BE2C (cell line): Measurements from ENCODE around the gene LARP6.
"Not testable (repeated sequence)": the region's sequence is repeated elsewhere in the genome, so short reads cannot be mapped to it uniquely, and the experiment has no call there.

ENCODE experiments used
- DNase-seq: peaks from one replicate; pipeline ENCODE4 v3.0.0-alpha.2; 2020
- H3K27me3 ChIP-seq: fragments of 250-450 bp; sonication (Bioruptor Pico); 2 replicates; pipeline ENCODE4 v1.5.1; 2020; ENCODE audit warnings: mild to moderate bottlenecking
- H3K36me3 ChIP-seq: fragments of 250-450 bp; sonication (Bioruptor Pico); 2 replicates; pipeline ENCODE4 v1.5.1; 2020; ENCODE audit warnings: mild to moderate bottlenecking
- H3K4me1 ChIP-seq: fragments of 250-450 bp; sonication (Bioruptor Pico); 2 replicates; pipeline ENCODE4 v1.5.1; 2020
- H3K4me3 ChIP-seq: 2 replicates; pipeline ENCODE4 v1.5.1; 2011; ENCODE audit warnings: low read depth, low read length
- H3K9me3 ChIP-seq: fragments of 250-450 bp; sonication (Bioruptor Pico); 2 replicates; pipeline ENCODE4 v1.5.1; 2020
- TF ChIP-seq, protein P1 (sequence below): IDR thresholded peaks from 2 replicates; pipeline ENCODE4 v1.5.1; 2012; ENCODE audit warnings: mild to moderate bottlenecking, low read depth, low read length

Gene LARP6

DNA sequence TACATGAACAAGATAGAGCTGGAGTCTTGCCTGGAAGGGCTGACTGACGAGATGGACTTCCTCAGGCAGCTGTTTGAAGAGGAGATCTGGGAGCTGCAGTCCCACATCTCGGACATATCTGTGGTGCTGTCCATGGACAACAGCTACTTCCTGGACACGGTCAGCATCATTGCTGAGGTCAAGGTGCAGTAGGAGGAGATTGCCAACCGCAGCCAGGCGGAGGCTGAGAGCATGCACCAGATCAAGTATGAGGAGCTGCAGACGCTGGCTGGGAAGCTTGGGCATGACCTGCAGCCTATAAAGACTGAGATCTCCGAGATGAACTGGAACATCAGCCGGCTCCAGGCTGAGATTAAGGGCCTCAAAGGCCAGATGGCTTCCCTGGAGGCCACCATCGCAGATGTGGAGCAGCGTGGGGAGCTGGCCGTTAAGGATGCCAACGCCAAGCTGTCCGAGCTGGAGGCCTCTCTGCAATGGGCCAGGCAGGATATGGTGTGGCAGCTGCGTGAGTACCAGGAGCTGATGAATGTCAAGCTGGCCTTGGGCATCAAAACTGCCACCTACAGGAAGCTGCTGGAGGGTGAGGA, 5.5 kb upstream of the LARP6 start:
- Histone ChIP-seq H3K9me3 (no peaks in the 10 kb centered on the region), H3K4me3 (no peak overlapping the region), H3K4me1 (peaks cover 4% of the 10 kb centered on the region; the same call in 1 of the 2 replicates), H3K36me3 (no peaks in the 10 kb centered on the region), H3K27me3 (no peaks in the 10 kb centered on the region)
- TF ChIP-seq, protein P1, sequence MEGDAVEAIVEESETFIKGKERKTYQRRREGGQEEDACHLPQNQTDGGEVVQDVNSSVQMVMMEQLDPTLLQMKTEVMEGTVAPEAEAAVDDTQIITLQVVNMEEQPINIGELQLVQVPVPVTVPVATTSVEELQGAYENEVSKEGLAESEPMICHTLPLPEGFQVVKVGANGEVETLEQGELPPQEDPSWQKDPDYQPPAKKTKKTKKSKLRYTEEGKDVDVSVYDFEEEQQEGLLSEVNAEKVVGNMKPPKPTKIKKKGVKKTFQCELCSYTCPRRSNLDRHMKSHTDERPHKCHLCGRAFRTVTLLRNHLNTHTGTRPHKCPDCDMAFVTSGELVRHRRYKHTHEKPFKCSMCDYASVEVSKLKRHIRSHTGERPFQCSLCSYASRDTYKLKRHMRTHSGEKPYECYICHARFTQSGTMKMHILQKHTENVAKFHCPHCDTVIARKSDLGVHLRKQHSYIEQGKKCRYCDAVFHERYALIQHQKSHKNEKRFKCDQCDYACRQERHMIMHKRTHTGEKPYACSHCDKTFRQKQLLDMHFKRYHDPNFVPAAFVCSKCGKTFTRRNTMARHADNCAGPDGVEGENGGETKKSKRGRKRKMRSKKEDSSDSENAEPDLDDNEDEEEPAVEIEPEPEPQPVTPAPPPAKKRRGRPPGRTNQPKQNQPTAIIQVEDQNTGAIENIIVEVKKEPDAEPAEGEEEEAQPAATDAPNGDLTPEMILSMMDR, result no peak
- no peak for DNase-seq

DNA sequence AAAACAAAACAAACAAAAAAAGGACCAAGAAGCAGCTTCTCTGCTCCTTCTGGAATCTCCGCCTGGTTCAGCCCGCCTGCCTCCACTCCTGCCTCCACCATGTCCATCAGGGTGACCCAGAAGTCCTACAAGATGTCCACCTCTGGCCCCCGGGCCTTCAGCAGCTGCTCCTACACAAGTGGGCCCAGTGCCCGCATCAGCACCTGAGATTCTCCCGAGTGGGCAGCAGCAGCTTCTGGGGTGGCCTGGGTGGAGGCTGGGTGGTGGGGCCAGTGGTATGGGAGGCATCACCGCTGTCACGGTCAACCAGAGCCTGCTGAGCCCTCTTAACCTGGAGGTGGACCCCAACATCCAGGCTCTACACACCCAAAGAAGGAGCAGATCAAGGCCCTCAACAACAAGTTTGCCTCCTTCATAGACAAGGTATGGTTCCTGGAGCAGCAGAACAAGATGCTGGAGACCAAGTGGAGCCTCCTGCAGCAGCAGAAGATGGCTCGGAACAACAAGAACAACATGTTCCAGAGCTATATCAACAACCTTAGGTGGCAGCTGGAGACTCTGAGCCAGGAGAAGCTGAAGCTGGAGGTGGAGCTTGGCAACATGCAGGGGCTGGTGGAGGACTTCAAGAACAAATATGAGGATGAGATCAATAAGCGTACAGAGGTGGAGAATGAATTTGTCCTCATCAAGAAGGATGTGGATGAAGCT, 4.8 kb upstream of the LARP6 start:
- H3K36me3 ChIP-seq, H3K4me3 ChIP-seq, H3K4me1 ChIP-seq, H3K9me3 ChIP-seq, H3K27me3 ChIP-seq, DNase-seq: not testable (repeated sequence)

DNA sequence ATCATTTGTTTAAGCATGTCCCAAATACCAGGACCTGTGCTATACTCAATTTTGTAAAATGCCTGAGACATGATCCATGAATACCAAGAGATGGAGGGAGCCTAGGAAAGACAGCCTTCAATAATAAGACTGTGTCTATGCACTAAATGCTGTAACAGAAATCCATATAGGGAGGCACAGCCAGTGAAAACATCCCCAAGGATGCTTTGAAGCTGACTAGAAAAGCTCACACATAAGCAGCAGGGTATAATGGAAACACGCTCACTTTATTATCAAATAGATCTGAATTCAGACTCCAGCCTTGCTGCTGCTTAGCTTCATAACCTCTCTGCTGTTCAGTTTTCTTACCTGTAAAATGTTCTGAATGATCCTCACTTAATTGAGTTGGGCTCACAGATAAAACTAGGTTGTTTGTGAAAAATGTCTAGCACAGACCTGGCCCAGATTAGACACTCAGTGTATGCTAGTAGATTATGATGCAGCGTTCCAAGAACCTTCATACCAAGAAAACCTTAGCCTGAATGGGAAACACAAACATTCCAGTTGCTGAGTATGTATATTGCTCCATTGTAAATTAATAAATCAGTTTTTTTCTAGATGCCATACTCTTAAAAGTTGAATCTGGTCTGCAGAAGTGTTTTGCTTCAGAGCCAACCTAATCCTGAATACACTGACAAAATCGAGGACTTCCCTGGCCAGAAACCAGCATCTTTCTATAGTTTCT, 3.8 kb upstream of the LARP6 start:
- H3K4me3 ChIP-seq, result no peak overlapping the region
- peaks cover 5% of the 10 kb centered on the region; the same call in 1 of the 2 replicates for H3K4me1 ChIP-seq
- H3K27me3 ChIP-seq, result no peaks in the 10 kb centered on the region
- TF ChIP-seq, protein P1, result no peak
- no peaks in the 10 kb centered on the region for H3K9me3 ChIP-seq
- no peak for DNase-seq
- no peaks in the 10 kb centered on the region for H3K36me3 ChIP-seq

DNA sequence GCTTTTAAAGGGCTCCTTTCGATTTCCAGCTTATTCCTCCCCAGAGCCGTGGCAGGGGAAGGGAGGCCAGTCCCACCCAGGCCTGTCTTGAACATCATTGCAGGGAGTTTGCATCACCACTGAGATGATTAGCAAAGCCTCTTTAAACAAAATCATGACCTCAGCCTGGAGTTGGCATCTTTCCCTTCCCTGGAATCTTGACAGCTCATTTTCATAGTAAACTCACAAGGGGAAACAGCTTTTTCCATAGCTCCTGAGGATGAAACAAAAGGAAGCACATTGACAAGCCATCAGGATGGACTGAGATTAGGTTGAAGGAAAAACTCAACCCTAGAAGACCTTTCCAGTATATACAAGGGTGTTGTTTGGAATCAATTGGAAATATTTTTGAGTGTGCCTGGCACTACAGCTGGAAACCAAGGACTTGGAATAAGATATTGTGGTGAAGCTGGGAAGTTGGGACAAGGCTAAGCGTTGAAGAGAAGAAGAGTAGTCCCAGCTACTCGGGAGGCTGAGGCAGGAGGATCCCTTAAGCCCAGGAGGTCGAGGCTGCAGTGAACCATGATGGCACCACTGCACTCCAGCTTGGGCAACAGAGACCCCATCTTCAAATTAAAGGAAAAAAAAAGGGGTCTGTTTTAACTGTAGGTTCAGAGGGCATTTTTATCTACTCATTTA, 3.1 kb upstream of the LARP6 start:
- DNase-seq, result no peak
- TF ChIP-seq, protein P1, result no peak
- no peak overlapping the region for H3K4me3 ChIP-seq
- no peaks in the 10 kb centered on the region for H3K9me3 ChIP-seq
- H3K4me1 ChIP-seq, result peaks cover 5% of the 10 kb centered on the region; the same call in 1 of the 2 replicates
- no peaks in the 10 kb centered on the region for H3K27me3 ChIP-seq
- no peaks in the 10 kb centered on the region for H3K36me3 ChIP-seq

DNA sequence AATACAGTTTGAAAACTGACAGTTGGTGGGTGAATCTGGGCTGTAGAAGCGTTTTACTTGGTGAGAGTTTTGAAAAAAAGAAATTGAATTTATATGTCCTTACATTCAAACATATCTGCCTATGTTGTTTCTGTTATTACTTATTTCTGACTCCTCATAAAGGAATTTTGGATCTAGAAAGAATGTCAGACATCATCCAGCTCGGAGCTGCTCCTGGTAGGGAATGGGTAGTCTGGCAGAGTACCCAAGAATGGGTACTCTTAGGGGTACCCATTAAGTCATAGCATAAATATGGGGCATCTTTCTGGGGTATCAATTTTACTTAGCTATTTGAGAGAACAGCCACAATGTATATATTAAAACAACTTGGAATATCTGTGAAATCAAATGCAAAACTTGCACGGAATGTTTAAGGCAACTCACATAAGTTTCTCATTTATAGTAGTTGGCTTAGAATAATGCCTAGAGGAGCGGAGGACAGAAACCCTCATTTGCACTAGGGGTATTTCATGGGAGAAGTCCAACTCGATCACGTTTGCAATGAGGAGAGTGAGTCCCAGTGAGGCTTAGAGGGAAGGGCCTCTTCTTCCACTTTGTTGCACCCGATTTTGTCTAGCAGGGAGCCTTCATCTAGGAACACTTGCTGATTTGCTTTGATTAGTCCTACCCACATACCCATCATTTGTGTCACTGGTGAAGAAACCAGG, 2.4 kb upstream of the LARP6 start:
- Histone ChIP-seq H3K36me3 (no peaks in the 10 kb centered on the region), H3K9me3 (no peaks in the 10 kb centered on the region), H3K27me3 (no peaks in the 10 kb centered on the region), H3K4me1 (peaks cover 5% of the 10 kb centered on the region; the same call in 1 of the 2 replicates), H3K4me3 (no peak overlapping the region)
- TF ChIP-seq, protein P1, result no peak
- DNase-seq, result no peak

DNA sequence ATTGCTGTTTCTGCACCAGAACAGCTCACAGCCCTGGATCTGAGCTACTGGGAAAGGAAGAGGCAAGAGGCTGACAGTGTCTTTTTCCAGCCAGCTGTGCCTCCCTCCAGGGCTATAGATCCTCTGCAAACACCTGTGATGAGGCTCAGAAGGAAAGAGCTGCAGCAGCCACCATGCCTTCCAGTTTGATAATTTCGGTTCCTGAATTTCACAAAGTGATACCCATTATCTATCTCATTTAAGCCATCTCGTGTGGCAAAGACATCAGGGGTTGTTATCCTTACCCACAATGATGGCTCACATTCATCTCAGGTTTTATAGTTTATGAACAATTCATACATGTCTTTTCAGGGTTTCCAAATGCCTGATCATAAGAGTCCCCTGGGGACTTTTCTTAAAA, 1.8 kb upstream of the LARP6 start:
- no peaks in the 10 kb centered on the region for H3K27me3 ChIP-seq
- TF ChIP-seq, protein P1, result no peak
- peaks cover 5% of the 10 kb centered on the region; the same call in 1 of the 2 replicates for H3K4me1 ChIP-seq
- H3K4me3 ChIP-seq, result no peak overlapping the region
- no peaks in the 10 kb centered on the region for H3K36me3 ChIP-seq
- no peak for DNase-seq
- H3K9me3 ChIP-seq, result no peaks in the 10 kb centered on the region
